Gastroesophageal sphincter (tissue), 3 donors: ENCODE results near the gene RABGGTA.

Experiments
- CTCF ChIP-seq, 4 experiments: fragments of 200-600 bp in 2 of 4; fragments of 450-650 bp in 2 of 4; sonication (generic) in 1 of 4; IDR thresholded peaks; one replicate each; pipeline ENCODE4 v1.5.1; 2017 to 2019; ENCODE audit warnings: antibody characterized with exemption in 4 of 4, mild to moderate bottlenecking in 2 of 4, moderate library complexity in 2 of 4
- EP300 ChIP-seq: sonication (generic); formaldehyde crosslinking; IDR thresholded peaks from one replicate; pipeline ENCODE4 v1.6.1; 2017; ENCODE audit warnings: antibody characterized with exemption, mild to moderate bottlenecking
- POLR2A ChIP-seq, 2 donors: fragments of 450-650 bp; IDR thresholded peaks; one replicate each; pipeline ENCODE4 v1.6.1; 2017; ENCODE audit warnings: antibody characterized with exemption in 2 of 2, mild to moderate bottlenecking in 2 of 2, moderate library complexity in 1 of 2
- POLR2AphosphoS5 ChIP-seq: sonication (generic); formaldehyde crosslinking; IDR thresholded peaks from one replicate; pipeline ENCODE4 v1.6.1; 2017; ENCODE audit warnings: antibody characterized with exemption

- no peak for TF ChIP-seq EP300
- no peak for TF ChIP-seq POLR2AphosphoS5
- no peak for TF ChIP-seq CTCF (IDR thresholded peaks at IDR 0.05)
- TF ChIP-seq POLR2A (IDR thresholded peaks at IDR 0.05), result no peak
Measured at GRCh38 chr14:24278424-24278823, 7.0 kb upstream of the RABGGTA start.
